Measurements from ENCODE around the gene OLIG2. TPM values are rescaled to one million over a fixed set of nuclear protein-coding genes. Genes with fewer than 3 reads are reported as not detected.

OLIG2 gene
- total RNA-seq, 1 experiment from 2014 or later, result not detected

DNA sequence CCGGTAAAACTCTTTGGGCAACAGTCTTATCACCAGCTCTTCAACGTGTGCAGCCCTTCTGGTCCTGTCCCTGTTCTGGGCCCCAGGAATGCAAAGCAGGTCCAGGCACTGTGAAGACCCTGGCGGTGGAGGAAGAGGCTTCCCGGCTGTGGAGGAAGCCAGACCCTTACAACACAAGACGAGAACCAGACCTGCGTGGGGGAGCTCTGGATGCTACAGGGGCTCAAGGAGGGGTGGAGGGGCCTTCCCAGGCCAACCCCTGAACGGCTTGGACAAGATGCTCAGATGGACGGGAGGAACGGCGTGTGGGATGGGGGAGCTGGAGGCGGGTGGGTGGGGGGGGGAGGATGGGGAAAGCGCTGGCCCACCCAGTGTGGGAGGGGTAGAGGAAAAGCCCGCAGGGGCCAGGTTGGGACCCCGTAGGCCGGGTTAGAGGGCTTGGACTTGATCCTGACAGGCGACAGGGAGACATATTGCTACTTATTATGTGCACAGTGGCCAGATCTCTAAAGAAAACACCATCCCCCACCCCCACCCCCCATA lies 5.1 kb upstream of the OLIG2 start (continued):
- TF ChIP-seq, protein P1, sequence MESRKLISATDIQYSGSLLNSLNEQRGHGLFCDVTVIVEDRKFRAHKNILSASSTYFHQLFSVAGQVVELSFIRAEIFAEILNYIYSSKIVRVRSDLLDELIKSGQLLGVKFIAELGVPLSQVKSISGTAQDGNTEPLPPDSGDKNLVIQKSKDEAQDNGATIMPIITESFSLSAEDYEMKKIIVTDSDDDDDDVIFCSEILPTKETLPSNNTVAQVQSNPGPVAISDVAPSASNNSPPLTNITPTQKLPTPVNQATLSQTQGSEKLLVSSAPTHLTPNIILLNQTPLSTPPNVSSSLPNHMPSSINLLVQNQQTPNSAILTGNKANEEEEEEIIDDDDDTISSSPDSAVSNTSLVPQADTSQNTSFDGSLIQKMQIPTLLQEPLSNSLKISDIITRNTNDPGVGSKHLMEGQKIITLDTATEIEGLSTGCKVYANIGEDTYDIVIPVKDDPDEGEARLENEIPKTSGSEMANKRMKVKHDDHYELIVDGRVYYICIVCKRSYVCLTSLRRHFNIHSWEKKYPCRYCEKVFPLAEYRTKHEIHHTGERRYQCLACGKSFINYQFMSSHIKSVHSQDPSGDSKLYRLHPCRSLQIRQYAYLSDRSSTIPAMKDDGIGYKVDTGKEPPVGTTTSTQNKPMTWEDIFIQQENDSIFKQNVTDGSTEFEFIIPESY (IDR thresholded peaks at IDR 0.05; ENCODE audit: extremely low read depth, insufficient replicate concordance, low read length), result no peak
- TF ChIP-seq, protein P2, sequence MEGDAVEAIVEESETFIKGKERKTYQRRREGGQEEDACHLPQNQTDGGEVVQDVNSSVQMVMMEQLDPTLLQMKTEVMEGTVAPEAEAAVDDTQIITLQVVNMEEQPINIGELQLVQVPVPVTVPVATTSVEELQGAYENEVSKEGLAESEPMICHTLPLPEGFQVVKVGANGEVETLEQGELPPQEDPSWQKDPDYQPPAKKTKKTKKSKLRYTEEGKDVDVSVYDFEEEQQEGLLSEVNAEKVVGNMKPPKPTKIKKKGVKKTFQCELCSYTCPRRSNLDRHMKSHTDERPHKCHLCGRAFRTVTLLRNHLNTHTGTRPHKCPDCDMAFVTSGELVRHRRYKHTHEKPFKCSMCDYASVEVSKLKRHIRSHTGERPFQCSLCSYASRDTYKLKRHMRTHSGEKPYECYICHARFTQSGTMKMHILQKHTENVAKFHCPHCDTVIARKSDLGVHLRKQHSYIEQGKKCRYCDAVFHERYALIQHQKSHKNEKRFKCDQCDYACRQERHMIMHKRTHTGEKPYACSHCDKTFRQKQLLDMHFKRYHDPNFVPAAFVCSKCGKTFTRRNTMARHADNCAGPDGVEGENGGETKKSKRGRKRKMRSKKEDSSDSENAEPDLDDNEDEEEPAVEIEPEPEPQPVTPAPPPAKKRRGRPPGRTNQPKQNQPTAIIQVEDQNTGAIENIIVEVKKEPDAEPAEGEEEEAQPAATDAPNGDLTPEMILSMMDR (IDR thresholded peaks at IDR 0.05 in 2 of 3, conservative IDR thresholded peaks at IDR 0.05 in 1 of 3; ENCODE audit: borderline replicate concordance in 1 of 3, insufficient read depth in 1 of 3, low read depth in 2 of 3, low read length in 2 of 3), result no peak
- no peak for TF ChIP-seq RAD21 (IDR thresholded peaks at IDR 0.05; ENCODE audit: low read depth)
- TF ChIP-seq, protein P3, sequence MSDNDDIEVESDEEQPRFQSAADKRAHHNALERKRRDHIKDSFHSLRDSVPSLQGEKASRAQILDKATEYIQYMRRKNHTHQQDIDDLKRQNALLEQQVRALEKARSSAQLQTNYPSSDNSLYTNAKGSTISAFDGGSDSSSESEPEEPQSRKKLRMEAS (IDR thresholded peaks at IDR 0.05), result no peak
- no peak for TF ChIP-seq FOSL1 (IDR thresholded peaks at IDR 0.05; ENCODE audit: low read depth)
- TF ChIP-seq TCF7L2 (IDR thresholded peaks at IDR 0.05; ENCODE audit: borderline replicate concordance, extremely low read depth, insufficient read depth, insufficient read length), result no peak
- TF ChIP-seq CBX3 (IDR thresholded peaks at IDR 0.05; ENCODE audit: low read depth), result no peak
- no peak for TF ChIP-seq POLR2A (IDR thresholded peaks at IDR 0.05; ENCODE audit: borderline replicate concordance, extremely low read depth, insufficient read depth, insufficient read length)

DNA sequence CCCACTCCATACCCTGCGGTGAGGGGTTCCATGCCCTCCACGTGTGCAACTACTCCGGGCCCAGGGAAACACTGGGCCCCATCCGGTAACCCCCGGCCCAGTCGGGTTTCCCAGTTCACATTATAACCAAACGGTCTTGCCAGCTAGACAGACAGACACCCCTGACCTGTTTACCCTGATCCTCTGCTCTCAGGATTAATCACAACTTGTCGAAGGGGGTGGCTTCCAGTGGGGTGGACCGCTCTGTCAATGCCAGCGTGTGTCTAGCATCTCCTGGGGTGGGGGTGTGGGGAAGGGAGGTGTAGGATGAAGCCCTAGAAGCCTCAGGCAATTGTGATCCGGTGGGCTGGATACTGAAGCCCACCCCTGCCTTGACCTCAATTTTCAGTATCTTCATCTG lies 4.6 kb upstream of the OLIG2 start:
- Histone ChIP-seq H3K9me3 (ENCODE audit: control insufficient read depth in 1 of 2, insufficient read depth in 1 of 2, low read depth in 1 of 2, low read length in 2 of 2) (no peaks in the 10 kb centered on the region), H3K4me2 (ENCODE audit: low read length) (no peak overlapping the region), H3K9ac (ENCODE audit: low read length) (no peak overlapping the region), H3K79me2 (ENCODE audit: insufficient read depth, low read length) (no peaks in the 10 kb centered on the region), H4K20me1 (ENCODE audit: insufficient read depth) (no peaks in the 10 kb centered on the region), H3K4me3 (replicated peaks in 1 of 2; ENCODE audit: low read depth in 1 of 2, low read length in 2 of 2) (no peak overlapping the region), H2AFZ (ENCODE audit: low read depth, low read length, poor library complexity, severe bottlenecking) (no peak overlapping the region), H3K9me2 (ENCODE audit: insufficient read depth) (no peaks in the 10 kb centered on the region), H3K27me3 (ENCODE audit: insufficient read depth, low read length) (no peaks in the 10 kb centered on the region), H3K4me1 (ENCODE audit: control insufficient read depth in 1 of 2, insufficient read depth in 2 of 2, low read length in 2 of 2) (no peaks in the 10 kb centered on the region), H3K36me3 (ENCODE audit: control insufficient read depth in 1 of 2, insufficient read depth in 2 of 2, low read length in 2 of 2) (no peaks in the 10 kb centered on the region), H3K27ac (ENCODE audit: low read depth, low read length) (no peak overlapping the region)
- intact Hi-C loops (cut with micrococcal nuclease), result no loop called here
- CTCF ChIA-PET, result interaction anchor here (1.5 kb wide), 1 partner anchor 176 kb away, joined by 3 read pairs; no protein-coding TSS in a partner anchor
- BruUV-seq (replicated peaks), result no TSS peak
- RAD21 ChIA-PET (ENCODE audit: low non-redundant PET in 1 of 2, low total read pairs in 2 of 2, uncharacterized antibody in 2 of 2, unreplicated experiment in 2 of 2), result no interaction called here
- ATAC-seq (no peak), DNase-seq (ENCODE audit: low read depth, low spot score) (no peak)
- POLR2A ChIA-PET, result interaction anchor here (0.9 kb wide), 1 partner anchor 15 kb away, joined by 3 read pairs; no protein-coding TSS in a partner anchor
- TF ChIP-seq POLR2AphosphoS5 (IDR thresholded peaks at IDR 0.05; ENCODE audit: low read depth, low read length) (no peak), RAD21 (IDR thresholded peaks at IDR 0.05; ENCODE audit: low read depth) (no peak), SP1 (IDR thresholded peaks at IDR 0.05; ENCODE audit: low read depth) (no peak), POLR2A (IDR thresholded peaks at IDR 0.05; ENCODE audit: borderline replicate concordance, extremely low read depth, insufficient read depth, insufficient read length) (no peak), FOSL1 (IDR thresholded peaks at IDR 0.05; ENCODE audit: low read depth) (no peak), ELF1 (IDR thresholded peaks at IDR 0.05; ENCODE audit: borderline replicate concordance, low read depth) (no peak), ZNF274 (IDR thresholded peaks at IDR 0.05; ENCODE audit: low read depth, low read length) (no peak), EZH2phosphoT487 (IDR thresholded peaks at IDR 0.05; ENCODE audit: borderline replicate concordance) (no peak), YY1 (IDR thresholded peaks at IDR 0.05; ENCODE audit: extremely low read depth, insufficient replicate concordance, low read depth, low read length) (no peak), CEBPB (IDR thresholded peaks at IDR 0.05; ENCODE audit: low read depth) (no peak), CBX3 (IDR thresholded peaks at IDR 0.05; ENCODE audit: low read depth) (no peak)
- TF ChIP-seq, protein P4, sequence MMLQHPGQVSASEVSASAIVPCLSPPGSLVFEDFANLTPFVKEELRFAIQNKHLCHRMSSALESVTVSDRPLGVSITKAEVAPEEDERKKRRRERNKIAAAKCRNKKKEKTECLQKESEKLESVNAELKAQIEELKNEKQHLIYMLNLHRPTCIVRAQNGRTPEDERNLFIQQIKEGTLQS (IDR thresholded peaks at IDR 0.05), result no peak
- TF ChIP-seq, protein P1 (IDR thresholded peaks at IDR 0.05; ENCODE audit: extremely low read depth, insufficient replicate concordance, low read length), result no peak
